PC-9 (cell line): ENCODE data around the gene ZNF581.

Experiments used
- CTCF ChIP-seq: fragments of 200-600 bp; sonication (generic); conservative IDR thresholded peaks from 2 replicates; pipeline ENCODE4 v1.6.1; 2017; ENCODE audit warnings: mixed run types, antibody characterized with exemption, mild to moderate bottlenecking, moderate library complexity
- EZH2 ChIP-seq: fragments of 200-600 bp; sonication (generic); IDR thresholded peaks from 2 replicates; pipeline ENCODE4 v1.8.0; 2017; ENCODE audit warnings: antibody characterized with exemption, low read depth

- TF ChIP-seq CTCF (no peak), EZH2 (no peak)
Observed at GRCh38 chr19:55675661-55676354, 32.4 kb downstream of the ZNF581 start.
